Skin of body (tissue), 2 donors: ENCODE measurements around the gene RAB3B. TPM values are rescaled to one million over a fixed set of nuclear protein-coding genes. Genes with fewer than 3 reads are reported as not detected.

Experiments
- DNase-seq: peaks from one replicate; lab custom pipeline; 2025; lab: John Stamatoyannopoulos, UW
- total RNA-seq: library from RNA; depleted of rRNA; stranded (reverse); fragments of >200 nt; gene quantifications from one replicate; pipeline ENCODE4 v1.2.3, GENCODE V29; 2014

RAB3B gene
- total RNA-seq, 1 donor from 2014 or later: 1.9 TPM

GRCh38 chr1:51957618-51958017 lies 32.9 kb downstream of the RAB3B start:
- DNase-seq: no peak

GRCh38 chr1:51956528-51957509 lies 33.7 kb downstream of the RAB3B start:
- no peak for DNase-seq

DNA sequence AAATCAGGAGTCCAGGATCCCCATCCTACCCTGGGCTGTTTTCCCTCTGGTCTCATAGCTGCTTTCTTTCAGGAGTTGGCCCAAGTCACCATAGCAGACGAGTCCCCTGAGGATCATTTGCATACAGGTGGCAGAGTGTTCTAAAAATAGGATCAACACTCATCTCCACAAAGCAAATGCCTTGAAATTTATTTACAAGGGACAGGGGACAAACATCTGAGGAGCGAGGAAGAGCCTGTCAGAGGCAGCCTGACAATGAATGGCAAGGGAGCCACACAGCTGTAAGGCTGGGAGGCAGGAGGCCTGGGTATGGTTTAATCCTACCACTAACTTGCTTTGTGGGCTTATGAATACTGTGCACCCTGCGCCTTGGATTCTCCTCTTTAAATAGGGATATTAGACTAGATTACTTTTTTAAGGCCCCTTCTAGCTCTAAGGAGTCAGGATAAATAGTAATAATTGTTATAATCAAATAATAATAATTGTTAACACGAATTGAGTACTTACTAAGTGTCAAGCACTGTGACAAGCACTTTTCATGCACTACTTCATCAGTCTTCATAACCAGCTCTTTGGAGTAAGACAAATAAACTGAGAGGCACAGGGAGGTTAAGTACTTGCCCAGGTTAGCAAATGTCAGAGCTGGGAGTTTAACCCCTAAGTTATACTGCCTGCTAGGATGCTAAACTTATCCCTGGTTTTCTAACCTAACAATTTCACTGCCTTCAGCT lies 34.5 kb downstream of the RAB3B start:
- DNase-seq: no peak

DNA sequence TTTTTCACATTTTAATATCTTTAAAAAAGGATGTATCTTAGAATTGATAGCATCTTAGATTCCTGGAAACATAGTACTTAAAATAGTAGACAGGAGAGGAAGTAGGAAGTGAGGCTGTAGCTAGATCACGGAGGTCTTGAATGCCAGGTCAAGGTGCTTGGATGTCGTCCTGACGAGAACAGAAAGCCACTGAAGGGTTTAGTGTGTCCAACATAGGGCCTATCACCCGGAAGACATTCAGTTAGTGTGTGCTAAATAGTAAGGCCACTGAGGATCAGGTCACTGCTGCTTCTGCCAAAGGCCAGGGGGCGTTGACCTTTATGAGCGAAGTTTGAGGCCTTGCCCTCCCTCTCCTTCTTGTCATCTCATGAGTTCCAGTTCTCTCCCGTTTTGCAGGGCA lies 35.7 kb downstream of the RAB3B start:
- DNase-seq: no peak

GRCh38 chr1:51953079-51953478 lies 37.4 kb downstream of the RAB3B start:
- DNase-seq: no peak

DNA sequence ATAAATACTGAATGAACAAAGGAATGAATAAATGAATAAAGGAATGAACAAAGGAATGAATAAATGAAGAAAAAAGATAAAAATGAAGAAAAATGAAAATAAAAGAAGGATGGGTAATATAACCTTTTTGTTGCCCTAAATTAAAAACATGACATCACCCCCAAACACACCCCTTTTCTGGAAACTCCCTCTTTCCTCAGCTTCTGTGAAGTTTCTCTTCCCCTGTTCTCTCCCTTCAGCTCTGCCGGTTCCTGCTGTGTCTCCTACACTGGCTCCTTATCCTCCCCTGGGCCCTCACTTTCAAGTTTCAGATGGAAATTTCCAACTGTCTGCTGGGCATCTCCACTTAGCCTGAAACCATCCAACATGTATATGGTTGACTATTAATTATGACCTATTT lies 37.9 kb downstream of the RAB3B start:
- DNase-seq: no peak

DNA sequence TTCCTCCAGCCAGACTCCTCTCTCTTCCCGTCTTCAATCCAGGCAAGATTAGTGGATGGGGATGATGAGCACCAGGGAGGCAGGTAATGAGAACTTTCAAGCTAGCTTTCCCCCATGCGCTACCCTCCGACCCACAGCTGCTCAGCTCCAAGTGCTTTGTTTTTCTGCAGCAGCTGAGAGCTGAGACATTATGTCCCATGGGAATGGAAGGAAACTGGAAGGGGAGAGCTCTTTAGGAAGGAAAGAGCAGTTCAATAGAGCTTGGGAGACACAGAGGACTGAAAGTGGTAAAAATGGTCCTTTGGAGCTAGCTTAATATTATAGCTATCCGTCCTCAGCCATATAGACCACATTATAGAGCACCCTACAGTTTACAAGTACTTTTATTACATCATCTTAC lies 39.8 kb downstream of the RAB3B start:
- DNase-seq: no peak

DNA sequence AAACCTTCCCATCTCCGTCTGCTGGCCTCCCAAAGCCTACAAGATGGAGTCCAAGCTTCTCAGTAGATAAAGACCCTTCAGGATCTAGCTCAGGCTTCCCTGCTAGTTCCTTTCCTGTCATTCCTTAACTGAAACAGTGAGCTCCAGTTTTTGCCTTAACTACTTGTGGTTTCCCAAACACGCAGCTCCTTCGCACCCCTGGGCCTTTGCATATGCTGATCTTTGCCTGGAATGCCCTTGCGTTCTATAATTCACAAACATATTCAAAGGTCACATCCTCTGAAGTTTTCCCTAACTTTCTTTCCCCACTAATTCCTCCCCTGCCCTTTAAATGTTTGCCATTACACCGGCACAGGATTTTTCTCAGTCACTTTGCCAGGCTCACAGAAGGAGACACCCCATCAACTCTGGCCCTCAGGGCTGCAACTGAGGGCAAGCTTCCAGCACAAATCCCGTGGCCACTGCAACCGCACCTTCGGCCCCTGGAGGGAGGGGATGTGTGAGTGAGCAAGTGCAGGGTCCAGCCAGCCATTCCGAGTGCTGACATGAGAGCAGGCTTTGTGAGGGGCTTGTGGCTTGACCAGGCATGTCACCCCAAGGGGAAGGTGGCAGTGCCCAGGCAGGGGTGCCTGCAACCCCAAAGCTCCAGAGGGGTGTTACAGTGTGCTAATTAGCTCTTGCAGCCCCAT lies 41.3 kb downstream of the RAB3B start:
- no peak for DNase-seq

- peak; percentile 11 for DNase-seq
These were observed 42.0 kb downstream of the RAB3B start for GRCh38 chr1:51948491-51948915.

DNA sequence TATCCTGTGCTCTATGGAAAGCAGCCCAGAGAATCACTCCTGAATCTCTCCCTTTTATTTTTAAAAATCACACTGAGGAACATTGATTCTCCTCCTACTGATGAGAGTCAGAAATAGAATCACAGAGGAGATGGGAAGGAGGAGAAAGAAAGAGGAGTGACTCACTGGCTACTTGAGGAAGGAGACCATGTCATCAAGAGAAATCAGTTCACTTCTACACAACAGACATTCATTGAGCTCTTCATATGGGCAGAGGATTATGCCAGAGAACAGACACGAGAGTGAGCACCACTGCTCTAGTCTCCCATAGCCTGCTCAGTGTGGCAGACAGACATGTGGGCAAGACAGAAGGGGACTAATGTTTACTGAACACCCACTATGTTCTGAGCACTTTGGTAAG lies 44.2 kb downstream of the RAB3B start:
- DNase-seq: no peak

DNA sequence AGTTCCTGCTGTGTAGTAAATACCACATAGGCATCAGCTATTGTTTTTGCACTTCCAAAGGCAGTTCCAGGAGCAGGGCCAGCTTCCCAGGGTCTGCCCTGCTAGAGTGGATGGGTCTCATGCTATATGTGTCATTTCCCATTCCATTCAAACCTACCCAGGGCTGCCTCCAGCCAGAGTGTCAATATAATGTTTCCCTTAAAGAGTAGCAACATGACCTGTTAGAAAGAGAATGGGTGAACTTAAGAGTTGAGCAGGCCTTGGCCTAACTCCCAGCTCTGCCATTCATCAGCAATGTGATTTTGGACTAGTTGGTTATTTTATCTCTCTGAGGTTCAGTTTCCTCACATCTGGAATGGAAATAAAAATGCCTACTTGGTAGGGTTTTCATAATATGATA lies 44.9 kb downstream of the RAB3B start:
- DNase-seq: no peak

DNA sequence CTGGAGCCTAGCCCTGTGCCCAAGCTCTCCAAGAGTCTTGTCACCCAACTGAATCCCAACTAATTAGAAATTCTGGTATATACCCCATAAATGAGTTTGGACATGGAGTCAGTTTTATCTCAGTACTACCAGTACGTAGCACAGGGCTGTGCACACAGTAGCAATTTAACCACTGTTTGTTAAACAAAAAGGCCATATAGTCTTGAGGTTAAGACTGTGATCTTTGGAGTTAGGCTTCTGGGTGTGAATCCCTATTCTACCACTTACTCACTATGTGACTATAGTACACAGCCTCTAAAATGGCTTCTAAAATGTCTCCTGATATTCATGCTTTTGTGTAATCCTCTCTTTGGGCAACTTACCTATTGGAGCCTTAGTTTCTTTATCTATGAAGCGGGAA lies 48.2 kb downstream of the RAB3B start:
- no peak for DNase-seq

GRCh38 chr1:51941528-51941927 lies 49.0 kb downstream of the RAB3B start:
- no peak for DNase-seq

- DNase-seq: no peak
These were observed 53.4 kb downstream of the RAB3B start for GRCh38 chr1:51937112-51937511.

GRCh38 chr1:51936531-51936930 lies 54.0 kb downstream of the RAB3B start:
- no peak for DNase-seq

DNA sequence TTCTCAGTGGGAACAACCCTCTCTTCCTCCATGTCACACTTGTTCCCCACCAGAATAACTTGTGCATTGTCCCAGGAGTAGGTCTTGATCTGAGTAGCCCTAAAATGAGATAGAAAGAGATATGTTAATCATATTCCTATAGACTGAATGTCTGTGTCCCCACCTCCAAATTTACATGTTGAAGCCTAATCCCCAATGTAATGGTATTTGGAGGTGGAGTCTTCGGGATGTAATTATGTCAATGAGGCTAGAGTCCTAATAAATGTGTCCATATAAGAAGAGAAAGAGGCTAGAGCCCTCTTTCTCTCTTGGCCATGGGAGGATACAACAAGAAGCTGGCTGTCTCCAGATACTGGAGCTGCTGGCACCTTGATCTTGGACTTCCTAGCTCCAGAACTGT lies 57.2 kb downstream of the RAB3B start:
- DNase-seq: no peak

- DNase-seq: no peak
These were observed 60.2 kb downstream of the RAB3B start for GRCh38 chr1:51930329-51930728.

- DNase-seq: no peak
These were observed 61.6 kb downstream of the RAB3B start for GRCh38 chr1:51928896-51929295.

DNA sequence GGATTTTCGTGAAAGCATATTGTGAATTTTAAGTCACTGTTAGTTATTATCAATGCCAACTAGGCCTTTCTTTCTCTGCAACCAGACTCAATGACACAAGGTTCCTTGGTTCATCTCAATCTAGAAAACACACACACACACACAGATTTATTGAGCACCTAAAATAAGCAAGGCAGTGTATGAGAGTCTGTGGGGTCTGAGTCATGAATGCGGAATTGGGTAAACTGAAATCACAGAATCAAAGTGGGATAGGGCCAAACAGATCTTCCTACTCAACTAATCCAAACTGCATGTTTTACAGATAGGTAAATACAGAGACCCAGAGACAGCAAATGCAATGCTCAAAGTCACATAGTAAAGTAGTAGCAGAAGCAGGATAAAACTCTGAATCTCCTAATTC lies 63.5 kb downstream of the RAB3B start:
- no peak for DNase-seq

DNA sequence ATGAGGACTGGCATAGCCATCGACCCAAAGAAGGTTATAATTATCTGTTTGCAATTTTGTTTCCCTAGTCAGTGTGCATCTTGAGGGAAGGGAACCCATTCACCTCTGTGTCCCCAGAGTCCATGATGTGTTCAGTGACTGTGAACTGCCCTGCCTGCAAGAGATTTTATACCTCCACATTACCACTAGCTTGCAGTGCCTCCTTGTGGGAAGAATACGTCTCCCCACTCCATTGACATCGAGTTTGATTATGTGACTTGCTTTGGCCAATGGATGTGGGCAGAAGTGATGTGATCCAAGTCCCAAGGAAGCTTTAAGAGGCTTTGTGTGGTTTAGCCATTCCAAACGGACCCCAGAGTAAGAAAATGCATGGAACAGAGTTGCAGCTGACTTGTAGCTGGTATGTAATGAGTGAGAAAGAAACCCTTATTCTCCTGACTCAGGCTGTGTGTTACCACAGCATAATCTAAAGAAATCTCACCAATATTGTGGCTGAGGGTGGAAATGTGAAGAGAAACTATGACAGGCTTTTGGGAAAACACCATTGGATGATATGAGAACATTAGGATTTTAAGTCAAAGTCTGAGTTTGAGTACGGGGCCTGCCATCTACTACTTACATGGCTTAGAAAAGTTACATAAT lies 64.2 kb downstream of the RAB3B start:
- DNase-seq: no peak

DNA sequence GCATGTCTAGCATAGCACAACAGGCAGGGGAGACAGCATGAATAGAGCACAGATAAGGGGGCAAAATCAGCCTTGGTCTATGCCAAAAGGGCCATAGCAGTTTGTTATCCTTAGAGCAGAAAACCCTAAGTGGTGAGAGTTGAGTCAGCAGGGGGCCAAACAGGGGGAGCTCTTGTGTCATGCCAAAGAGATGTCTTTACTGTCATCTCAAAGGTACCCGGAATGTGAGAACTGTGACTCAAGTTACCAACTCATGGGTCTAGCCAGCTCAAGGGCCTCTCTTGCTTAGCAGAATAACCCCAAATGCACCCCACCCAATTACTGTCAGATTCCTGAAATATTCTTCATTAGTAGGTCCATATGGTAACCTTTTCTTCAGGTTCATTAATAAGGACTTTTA lies 66.0 kb downstream of the RAB3B start:
- no peak for DNase-seq

DNA sequence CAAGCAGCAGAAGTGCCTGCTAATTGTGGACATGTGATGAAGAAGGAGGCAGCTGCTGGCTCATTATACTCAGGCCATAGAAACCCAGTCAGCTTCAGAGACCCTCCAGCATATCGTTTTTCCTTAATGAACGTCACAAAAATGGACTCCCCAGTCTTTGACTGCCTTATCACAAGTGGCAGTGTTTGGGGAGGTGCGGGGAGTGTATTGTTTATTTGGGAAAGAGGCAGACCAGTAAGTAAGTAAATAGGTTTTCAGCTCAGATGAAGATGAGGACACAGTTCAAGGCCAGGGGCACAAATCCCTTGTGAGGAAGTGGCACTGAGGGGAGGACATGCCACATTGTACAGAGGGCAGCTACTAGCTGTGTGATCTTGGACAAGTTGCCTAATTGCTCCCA lies 68.5 kb downstream of the RAB3B start:
- DNase-seq: no peak
